Right lobe of liver (tissue), 6 donors: Measurements from ENCODE around the gene MEF2C. TPM values are rescaled to one million over a fixed set of nuclear protein-coding genes. Genes with fewer than 3 reads are reported as not detected.

Source experiments
- ATAC-seq, 4 donors: fragments of 200-7000 bp; cut with Tn5 transposase; one replicate each; pipeline ENCODE4 v1.9.1; 2020; ENCODE audit warnings: mild to moderate bottlenecking in 4 of 4, moderate library complexity in 4 of 4
- DNase-seq, 3 donors: peaks; one replicate each; pipeline ENCODE4 v3.0.0-alpha.2; 2020
- H3K27ac ChIP-seq, 3 donors: fragments of 200-600 bp; one replicate each; pipeline ENCODE4 v1.8.0; 2022
- H3K27me3 ChIP-seq, 2 donors: fragments of 200-600 bp; one replicate each; pipeline ENCODE4 v1.8.0; 2022
- H3K36me3 ChIP-seq, 4 donors: fragments of 200-600 bp; sonication (generic) in 1 of 4; one replicate each; pipeline versions ENCODE4 v1.5.1 to v1.8.0; 2017 to 2022; ENCODE audit warnings: control low read depth in 1 of 4
- H3K4me1 ChIP-seq, 4 donors: fragments of 200-600 bp; sonication (generic) in 1 of 4; one replicate each; pipeline versions ENCODE4 v1.5.1 to v1.8.0; 2017 to 2022; ENCODE audit warnings: control low read depth in 1 of 4
- H3K4me3 ChIP-seq, 3 donors: fragments of 200-600 bp; one replicate each; pipeline ENCODE4 v1.8.0; 2022
- H3K9me3 ChIP-seq, 4 donors: fragments of 200-600 bp; sonication (generic) in 1 of 4; one replicate each; pipeline versions ENCODE4 v1.5.1 to v1.8.0; 2017 to 2022; ENCODE audit warnings: control low read depth in 1 of 4
- POLR2A ChIP-seq: fragments of 450-650 bp; IDR thresholded peaks from one replicate; pipeline ENCODE4 v1.6.1; 2017; ENCODE audit warnings: antibody characterized with exemption, mild to moderate bottlenecking
- WGBS: methylation state at CpG from one replicate; pipeline ENCODE4 v1.1.6; 2018; ENCODE audit warnings: low coverage, low lambda C conversion rate; ENCODE audit not compliant: insufficient coverage; ENCODE audit errors: missing lambda C conversion rate; 5-methylcytosine and 5-hydroxymethylcytosine counted together
- intact Hi-C, 2 donors: fragments of 100-400 bp; cut with DNase I; formaldehyde crosslinking; loops; one replicate each; pipeline versions ENCODE4 v1.11.2 to v1.14.1; 2022
- total RNA-seq, 6 experiments: library from RNA; depleted of rRNA in 2 of 6; stranded (reverse); fragments of >200 nt in 2 of 6; fragmentation: NEBNext Ultra II Directional in 3 of 6; extraction: Animal tissue kit (Norgen Biotek cat#: 25700) in 3 of 6; gene quantifications; one replicate each; pipeline versions ENCODE4 v1.1.0 to v1.2.4, GENCODE V29; 2016 to 2023
- TF ChIP-seq, protein P1 (sequence below), 4 donors: fragments of 200-600 bp in 3 of 4; fragments of 450-650 bp in 1 of 4; IDR thresholded peaks; one replicate each; pipeline versions ENCODE4 v1.5.1 to v1.8.0; 2016 to 2022; ENCODE audit warnings: antibody characterized with exemption in 4 of 4, mild to moderate bottlenecking in 2 of 4
- donor health status: DM: no; HTN: yes; CAD: no.
- donor health status: DM: no; HTN: no; CAD: no.
- donor health status: DM: no; HTN: no; CAD: no.
- donor health status: DM: no; HTN: yes; CAD: no.
- donor health status: DM: no; HTN: yes; CAD: no.

The MEF2C gene
- total RNA-seq, 6 experiments from 2014 or later: 4.4 to 19.4 (median 6.4) TPM

DNA sequence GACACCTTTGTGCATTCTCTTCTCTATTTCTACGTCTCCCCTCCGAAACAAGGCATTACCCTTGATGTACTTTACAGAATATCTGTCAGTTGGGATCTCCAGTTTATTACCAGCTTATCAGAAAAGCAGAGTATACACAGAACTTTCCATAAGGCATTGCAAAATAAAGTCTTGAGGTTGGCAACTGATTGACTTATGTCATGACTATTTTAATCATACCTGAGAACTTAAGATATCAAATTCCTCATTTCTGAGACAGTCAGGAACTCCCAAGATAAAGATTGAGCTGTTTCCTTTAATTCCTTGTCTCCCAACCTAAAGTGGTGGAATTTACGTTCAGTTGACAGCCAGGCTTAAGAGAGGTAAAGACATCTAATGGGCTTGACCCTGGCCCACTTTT lies 110.9 kb downstream of the MEF2C start:
- Histone ChIP-seq H3K9me3 (no peaks in the 10 kb centered on the region), H3K4me1 (no peaks in the 10 kb centered on the region), H3K27ac (no peak overlapping the region), H3K27me3 (no peaks in the 10 kb centered on the region), H3K36me3 (no peaks in the 10 kb centered on the region), H3K4me3 (no peak overlapping the region)
- ATAC-seq (no peak), DNase-seq (no peak)
- intact Hi-C loops: no loop called here
- no peak for TF ChIP-seq POLR2A
- TF ChIP-seq, protein P1, sequence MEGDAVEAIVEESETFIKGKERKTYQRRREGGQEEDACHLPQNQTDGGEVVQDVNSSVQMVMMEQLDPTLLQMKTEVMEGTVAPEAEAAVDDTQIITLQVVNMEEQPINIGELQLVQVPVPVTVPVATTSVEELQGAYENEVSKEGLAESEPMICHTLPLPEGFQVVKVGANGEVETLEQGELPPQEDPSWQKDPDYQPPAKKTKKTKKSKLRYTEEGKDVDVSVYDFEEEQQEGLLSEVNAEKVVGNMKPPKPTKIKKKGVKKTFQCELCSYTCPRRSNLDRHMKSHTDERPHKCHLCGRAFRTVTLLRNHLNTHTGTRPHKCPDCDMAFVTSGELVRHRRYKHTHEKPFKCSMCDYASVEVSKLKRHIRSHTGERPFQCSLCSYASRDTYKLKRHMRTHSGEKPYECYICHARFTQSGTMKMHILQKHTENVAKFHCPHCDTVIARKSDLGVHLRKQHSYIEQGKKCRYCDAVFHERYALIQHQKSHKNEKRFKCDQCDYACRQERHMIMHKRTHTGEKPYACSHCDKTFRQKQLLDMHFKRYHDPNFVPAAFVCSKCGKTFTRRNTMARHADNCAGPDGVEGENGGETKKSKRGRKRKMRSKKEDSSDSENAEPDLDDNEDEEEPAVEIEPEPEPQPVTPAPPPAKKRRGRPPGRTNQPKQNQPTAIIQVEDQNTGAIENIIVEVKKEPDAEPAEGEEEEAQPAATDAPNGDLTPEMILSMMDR (IDR thresholded peaks at IDR 0.05): no peak
- 55% methylated on average over 3 of the region's 3 CpGs for WGBS

DNA sequence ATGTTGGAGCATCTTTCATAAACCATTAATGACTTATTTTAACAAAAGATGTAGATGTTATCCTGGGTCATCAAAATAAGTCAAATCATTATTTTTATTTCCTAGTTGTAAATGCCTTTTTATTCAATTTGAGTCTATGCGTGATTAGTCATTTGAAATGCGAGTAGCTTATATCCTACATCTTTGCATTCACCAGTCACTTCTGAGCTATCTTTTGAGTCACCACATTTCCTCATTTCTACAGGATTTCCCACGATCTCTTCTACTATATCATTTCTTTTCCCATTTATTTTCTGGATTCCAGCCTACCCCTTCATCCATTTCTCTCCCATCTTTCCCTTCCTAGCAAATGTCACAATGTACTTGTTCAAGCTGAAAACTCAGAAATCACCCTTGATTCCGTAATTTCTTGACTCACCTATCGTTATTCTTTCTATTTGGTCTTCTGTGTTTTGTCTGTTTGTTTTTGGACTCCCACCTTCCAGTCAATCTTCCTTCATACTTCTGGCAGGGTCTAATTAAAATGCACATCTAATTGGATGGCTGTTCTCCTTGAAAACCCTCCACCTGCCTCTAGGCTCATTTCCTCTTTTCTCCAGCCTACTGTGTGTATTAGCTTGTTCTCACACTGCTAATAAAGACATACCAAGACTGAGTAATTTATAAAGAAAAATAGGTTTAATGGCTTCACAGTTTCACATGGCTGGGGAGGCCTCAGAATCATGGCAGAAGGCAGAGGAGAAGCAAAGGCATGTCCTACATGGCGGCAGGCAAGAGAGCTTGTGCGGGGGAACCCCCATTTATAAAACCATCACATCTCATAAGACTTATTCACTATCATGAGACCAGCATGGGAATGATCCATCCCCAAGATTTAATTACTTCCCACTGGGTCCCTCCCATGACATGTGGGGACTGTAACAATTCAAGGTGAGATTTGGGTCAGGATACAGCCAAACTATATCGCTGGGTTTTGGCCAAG lies 112.4 kb downstream of the MEF2C start:
- intact Hi-C loops: no loop called here
- Histone ChIP-seq H3K36me3 (no peaks in the 10 kb centered on the region), H3K9me3 (no peaks in the 10 kb centered on the region), H3K27me3 (no peaks in the 10 kb centered on the region), H3K4me1 (no peaks in the 10 kb centered on the region), H3K27ac (no peak overlapping the region), H3K4me3 (no peak overlapping the region)
- 65% methylated on average over 8 of the region's 8 CpGs for WGBS
- ATAC-seq: no peak
- TF ChIP-seq, protein P1 (IDR thresholded peaks at IDR 0.05): no peak
- no peak for TF ChIP-seq POLR2A
- no peak for DNase-seq

GRCh38 chr5:88769165-88769564 lies 113.8 kb downstream of the MEF2C start:
- intact Hi-C loops: no loop called here
- H3K4me3 ChIP-seq: no peak overlapping the region
- no peak for TF ChIP-seq POLR2A
- TF ChIP-seq, protein P1 (IDR thresholded peaks at IDR 0.05): no peak
- H3K4me1 ChIP-seq: no peaks in the 10 kb centered on the region
- ATAC-seq (no peak), DNase-seq (no peak)
- WGBS: 56% methylated on average over 3 of the region's 3 CpGs
- H3K36me3 ChIP-seq: no peaks in the 10 kb centered on the region
- no peak overlapping the region for H3K27ac ChIP-seq
- H3K9me3 ChIP-seq: no peaks in the 10 kb centered on the region
- no peaks in the 10 kb centered on the region for H3K27me3 ChIP-seq

- intact Hi-C loops: no loop called here
- no peak overlapping the region for H3K4me3 ChIP-seq
- no peaks in the 10 kb centered on the region for H3K36me3 ChIP-seq
- no peak for TF ChIP-seq POLR2A
- TF ChIP-seq, protein P1 (IDR thresholded peaks at IDR 0.05): no peak
- no peak overlapping the region for H3K27ac ChIP-seq
- H3K9me3 ChIP-seq: no peaks in the 10 kb centered on the region
- WGBS: 63% methylated on average over 3 of the region's 3 CpGs
- no peaks in the 10 kb centered on the region for H3K4me1 ChIP-seq
- DNase-seq: no peak
- no peaks in the 10 kb centered on the region for H3K27me3 ChIP-seq
- ATAC-seq: no peak
Measured at GRCh38 chr5:88768411-88768810, 114.6 kb downstream of the MEF2C start.
